MM.1S (cell line): ENCODE results near the gene TCF25.

Experiments
- DNase-seq: peaks from one replicate; pipeline ENCODE4 v3.0.0-alpha.2; 2015
- H2AFZ ChIP-seq: fragments of 300-600 bp; sonication (generic); 2 replicates; pipeline ENCODE4 v1.6.0; 2016; ENCODE audit warnings: antibody characterized with exemption, low read length
- H3F3A ChIP-seq: fragments of 300-600 bp; sonication (generic); 2 replicates; pipeline ENCODE4 v1.6.1; 2016; ENCODE audit warnings: mild to moderate bottlenecking, antibody characterized with exemption, low read length, moderate library complexity, mixed read lengths; ENCODE audit not compliant: insufficient read depth
- H3K27ac ChIP-seq: fragments of 300-600 bp; sonication (generic); 2 replicates; pipeline ENCODE4 v1.5.1; 2016; ENCODE audit warnings: mild to moderate bottlenecking, low read length
- H3K27me3 ChIP-seq: fragments of 300-600 bp; sonication (generic); replicated peaks from 2 replicates; pipeline ENCODE4 v1.6.0; 2016; ENCODE audit warnings: low read length; ENCODE audit not compliant: insufficient read depth
- H3K36me3 ChIP-seq: fragments of 300-600 bp; sonication (generic); replicated peaks from 2 replicates; pipeline ENCODE4 v1.6.1; 2016; ENCODE audit warnings: mild to moderate bottlenecking, low read length, mixed read lengths; ENCODE audit not compliant: insufficient read depth
- H3K4me1 ChIP-seq: fragments of 300-600 bp; sonication (generic); 2 replicates; pipeline ENCODE4 v1.6.1; 2016; ENCODE audit warnings: low read length, mixed read lengths
- H3K4me2 ChIP-seq: fragments of 300-600 bp; sonication (generic); 2 replicates; pipeline ENCODE4 v1.6.0; 2016; ENCODE audit warnings: low read depth, low read length
- H3K4me3 ChIP-seq: fragments of 300-600 bp; sonication (generic); 2 replicates; pipeline ENCODE4 v1.5.1; 2016; ENCODE audit warnings: low read length, mixed read lengths
- H3K79me2 ChIP-seq: fragments of 300-600 bp; sonication (generic); 2 replicates; pipeline ENCODE4 v1.6.1; 2016; ENCODE audit warnings: mixed run types, low read length, mixed read lengths
- H3K9ac ChIP-seq: fragments of 300-600 bp; sonication (generic); 2 replicates; pipeline ENCODE4 v1.6.1; 2016; ENCODE audit warnings: low read length, mixed read lengths
- H3K9me2 ChIP-seq: fragments of 300-600 bp; sonication (generic); replicated peaks from 2 replicates; pipeline ENCODE4 v1.6.1; 2016; ENCODE audit warnings: mild to moderate bottlenecking, low read length, mixed read lengths; ENCODE audit not compliant: insufficient read depth
- H3K9me3 ChIP-seq: fragments of 300-600 bp; sonication (generic); replicated peaks from 2 replicates; pipeline ENCODE4 v1.6.1; 2016; ENCODE audit warnings: mild to moderate bottlenecking, low read length, mixed read lengths; ENCODE audit not compliant: insufficient read depth
- H4K20me1 ChIP-seq: fragments of 300-600 bp; sonication (generic); 2 replicates; pipeline ENCODE4 v1.6.1; 2016; ENCODE audit warnings: mild to moderate bottlenecking, low read length, moderate library complexity, mixed read lengths; ENCODE audit not compliant: insufficient read depth
- EZH2 ChIP-seq: fragments of 300-600 bp; sonication (generic); optimal IDR thresholded peaks from 2 replicates; pipeline ENCODE3; 2017; ENCODE audit warnings: low read depth, mild to moderate bottlenecking, antibody characterized with exemption, low read length, mixed read lengths
- EZH2phosphoT487 ChIP-seq: fragments of 300-600 bp; sonication (generic); IDR thresholded peaks from 2 replicates; pipeline ENCODE4 v1.6.1; 2018; ENCODE audit warnings: antibody characterized with exemption, low read length
- TF ChIP-seq, protein P1 (sequence below): fragments of 300-600 bp; sonication (generic); IDR thresholded peaks from 2 replicates; pipeline ENCODE4 v1.5.1; 2016; ENCODE audit warnings: antibody characterized with exemption, low read length, mixed read lengths

TCF25 gene

GRCh38 chr16:89869911-89870310 lies 3.5 kb upstream of the TCF25 start:
- Histone ChIP-seq H3F3A (0 out of 2 replicates have a peak, but pooled peaks cover 5% of the 10 kb centered on the region), H3K9me3 (no peaks in the 10 kb centered on the region), H3K4me1 (0 out of 2 replicates have a peak, but pooled peaks cover 3% of the 10 kb centered on the region), H3K36me3 (no peaks in the 10 kb centered on the region), H4K20me1 (no peaks in the 10 kb centered on the region), H3K4me2 (no peak overlapping the region), H3K27me3 (no peaks in the 10 kb centered on the region), H3K9me2 (no peaks in the 10 kb centered on the region), H3K9ac (no peak overlapping the region), H3K27ac (no peak overlapping the region), H2AFZ (no peak overlapping the region), H3K4me3 (no peak overlapping the region), H3K79me2 (peaks cover 8% of the 10 kb centered on the region)
- TF ChIP-seq, protein P1, sequence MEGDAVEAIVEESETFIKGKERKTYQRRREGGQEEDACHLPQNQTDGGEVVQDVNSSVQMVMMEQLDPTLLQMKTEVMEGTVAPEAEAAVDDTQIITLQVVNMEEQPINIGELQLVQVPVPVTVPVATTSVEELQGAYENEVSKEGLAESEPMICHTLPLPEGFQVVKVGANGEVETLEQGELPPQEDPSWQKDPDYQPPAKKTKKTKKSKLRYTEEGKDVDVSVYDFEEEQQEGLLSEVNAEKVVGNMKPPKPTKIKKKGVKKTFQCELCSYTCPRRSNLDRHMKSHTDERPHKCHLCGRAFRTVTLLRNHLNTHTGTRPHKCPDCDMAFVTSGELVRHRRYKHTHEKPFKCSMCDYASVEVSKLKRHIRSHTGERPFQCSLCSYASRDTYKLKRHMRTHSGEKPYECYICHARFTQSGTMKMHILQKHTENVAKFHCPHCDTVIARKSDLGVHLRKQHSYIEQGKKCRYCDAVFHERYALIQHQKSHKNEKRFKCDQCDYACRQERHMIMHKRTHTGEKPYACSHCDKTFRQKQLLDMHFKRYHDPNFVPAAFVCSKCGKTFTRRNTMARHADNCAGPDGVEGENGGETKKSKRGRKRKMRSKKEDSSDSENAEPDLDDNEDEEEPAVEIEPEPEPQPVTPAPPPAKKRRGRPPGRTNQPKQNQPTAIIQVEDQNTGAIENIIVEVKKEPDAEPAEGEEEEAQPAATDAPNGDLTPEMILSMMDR, result no peak
- TF ChIP-seq EZH2phosphoT487 (no peak), EZH2 (no peak)
- no peak for DNase-seq

DNA sequence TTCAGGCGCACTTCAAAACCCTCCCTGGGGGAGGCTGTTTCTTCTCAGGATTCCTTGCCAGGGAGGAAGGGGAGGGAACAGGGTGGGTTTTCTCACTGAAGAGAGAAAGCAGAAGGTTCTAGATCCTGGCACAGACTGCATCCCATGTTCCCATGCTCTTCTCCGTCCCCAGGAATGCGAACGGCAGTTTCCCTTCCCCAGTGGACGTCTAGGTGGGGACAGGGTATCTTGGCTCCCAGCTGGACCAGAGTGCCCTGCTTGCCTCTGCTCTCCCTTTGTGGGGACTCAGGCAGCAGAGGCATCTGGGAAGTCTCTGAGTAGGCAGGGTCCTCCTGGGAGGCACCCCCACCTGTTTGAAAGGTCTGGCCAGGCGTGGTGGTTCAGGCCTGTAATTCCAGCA lies 3.0 kb upstream of the TCF25 start:
- Histone ChIP-seq H3F3A (0 out of 2 replicates have a peak, but pooled peaks cover 5% of the 10 kb centered on the region), H3K36me3 (no peaks in the 10 kb centered on the region), H3K4me1 (0 out of 2 replicates have a peak, but pooled peaks cover 3% of the 10 kb centered on the region), H2AFZ (no peak overlapping the region), H3K4me2 (no peak overlapping the region), H3K9ac (no peak overlapping the region), H3K9me2 (no peaks in the 10 kb centered on the region), H3K79me2 (peaks cover 13% of the 10 kb centered on the region), H3K4me3 (no peak overlapping the region), H3K9me3 (no peaks in the 10 kb centered on the region), H3K27me3 (no peaks in the 10 kb centered on the region), H4K20me1 (no peaks in the 10 kb centered on the region), H3K27ac (no peak overlapping the region)
- TF ChIP-seq EZH2, result no peak
- no peak for TF ChIP-seq EZH2phosphoT487
- TF ChIP-seq, protein P1, result no peak
- DNase-seq, result no peak

- H3K4me1 ChIP-seq, result 0 out of 2 replicates have a peak, but pooled peaks cover 3% of the 10 kb centered on the region
- peaks cover 23% of the 10 kb centered on the region for H3K79me2 ChIP-seq
- H3K4me3 ChIP-seq, result no peak overlapping the region
- H3K27me3 ChIP-seq, result no peaks in the 10 kb centered on the region
- DNase-seq, result no peak
- H3F3A ChIP-seq, result 0 out of 2 replicates have a peak, but pooled peaks cover 5% of the 10 kb centered on the region
- H3K27ac ChIP-seq, result no peak overlapping the region
- H3K9me2 ChIP-seq, result no peaks in the 10 kb centered on the region
- no peaks in the 10 kb centered on the region for H3K9me3 ChIP-seq
- H3K36me3 ChIP-seq, result no peaks in the 10 kb centered on the region
- no peak overlapping the region for H3K9ac ChIP-seq
- no peaks in the 10 kb centered on the region for H4K20me1 ChIP-seq
- no peak overlapping the region for H3K4me2 ChIP-seq
- TF ChIP-seq EZH2 (no peak), EZH2phosphoT487 (no peak)
- TF ChIP-seq, protein P1, result no peak
- no peak overlapping the region for H2AFZ ChIP-seq
Measured at GRCh38 chr16:89871895-89872294, 1.5 kb upstream of the TCF25 start.
